Coronary artery (tissue), 2 donors: ENCODE data around the gene HYLS1.
A peak's percentile ranks its signal among the peaks of the same experiment; 100 is the strongest.
"Not testable (repeated sequence)": the region's sequence is repeated elsewhere in the genome, so short reads cannot be mapped to it uniquely, and the experiment has no call there.

Source experiments
- DNase-seq: peaks from one replicate; pipeline ENCODE4 v3.0.0-alpha.2; 2017; ENCODE audit warnings: low spot score
- H3K27ac ChIP-seq, 2 donors: fragments of 200-600 bp; sonication (generic); one replicate each; pipeline ENCODE4 v1.5.1; 2016 to 2019
- H3K4me3 ChIP-seq: fragments of 200-600 bp; sonication (generic); 2 replicates; pipeline ENCODE4 v1.5.1; 2016; ENCODE audit warnings: mild to moderate bottlenecking, moderate library complexity
- CTCF ChIP-seq: fragments of 200-600 bp; sonication (generic); IDR thresholded peaks from one replicate; pipeline ENCODE4 v1.5.1; 2019; ENCODE audit warnings: antibody characterized with exemption

HYLS1 gene

GRCh38 chr11:125887373-125888324 is at the start of gene HYLS1:
Gene HYLS1, plus strand, starts transcription at chr11:125887668. Its CDS starts 11,701 bp downstream, at chr11:125899369.
- H3K4me3 ChIP-seq: peak within 1 kb of the TSS; percentile 78
- peak; percentile 17 for TF ChIP-seq CTCF
- peak; percentile 97 for DNase-seq
- peak within 1 kb of the TSS; percentile 90 for H3K27ac ChIP-seq

- DNase-seq: no peak
These were observed 45.0 kb upstream of the HYLS1 start for GRCh38 chr11:125842321-125842948.

GRCh38 chr11:125846188-125846587 is 41.3 kb upstream of the HYLS1 start:
- no peak for TF ChIP-seq CTCF
- Histone ChIP-seq H3K27ac (no peak overlapping the region), H3K4me3 (no peak overlapping the region)
- DNase-seq: no peak

More at GRCh38 chr11:125842321-125842948, 45.0 kb upstream of the HYLS1 start:
- Histone ChIP-seq H3K4me3 (no peak overlapping the region), H3K27ac (no peak overlapping the region)
- no peak for TF ChIP-seq CTCF

- not testable (repeated sequence) for DNase-seq, H3K27ac ChIP-seq, H3K4me3 ChIP-seq
These were observed 29.8 kb upstream of the HYLS1 start for GRCh38 chr11:125857670-125858069.

DNA sequence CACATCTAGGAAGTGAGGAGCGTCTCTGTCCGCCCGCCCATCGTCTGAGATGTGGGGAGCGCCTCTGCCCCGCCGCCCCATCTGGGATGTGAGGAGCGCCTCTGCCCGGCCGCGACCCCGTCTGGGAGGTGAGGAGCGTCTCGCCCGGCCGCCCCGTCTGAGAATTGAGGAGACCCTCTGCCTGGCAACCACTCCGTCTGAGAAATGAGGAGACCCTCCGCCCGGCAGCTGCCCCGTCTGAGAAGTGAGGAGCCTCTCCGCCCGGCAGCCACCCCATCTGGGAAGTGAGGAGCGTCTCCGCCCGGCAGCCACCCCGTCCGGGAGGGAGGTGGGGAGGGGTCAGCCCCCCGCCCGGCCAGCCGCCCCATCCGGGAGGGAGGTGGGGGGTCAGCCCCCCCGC is 24.7 kb upstream of the HYLS1 start:
- H3K27ac ChIP-seq, H3K4me3 ChIP-seq, DNase-seq: not testable (repeated sequence)

GRCh38 chr11:125865354-125865753 is 22.1 kb upstream of the HYLS1 start:
- H3K27ac ChIP-seq, H3K4me3 ChIP-seq, DNase-seq: not testable (repeated sequence)

DNA sequence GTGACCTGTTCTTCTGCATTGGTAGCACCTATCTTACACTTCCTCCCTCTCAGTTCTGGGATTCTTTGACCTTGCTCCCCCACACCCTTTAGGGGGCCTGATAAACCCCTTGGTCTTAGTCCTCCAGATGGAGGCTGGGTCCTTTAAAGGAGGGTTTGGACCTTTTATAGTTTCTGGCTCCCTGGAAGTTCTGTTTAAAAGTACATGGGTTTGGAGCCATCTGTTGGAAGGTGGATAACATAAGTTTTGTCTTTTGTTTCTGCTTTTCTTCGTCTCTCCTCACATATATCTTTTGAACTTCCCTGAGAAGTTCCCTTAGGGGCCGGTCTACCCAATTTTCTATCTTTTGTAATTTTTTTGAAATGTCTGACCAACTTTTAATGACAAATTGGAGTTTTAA is 17.9 kb upstream of the HYLS1 start:
- DNase-seq: no peak
- no peak overlapping the region for H3K27ac ChIP-seq
- TF ChIP-seq CTCF: no peak
- H3K4me3 ChIP-seq: no peak overlapping the region

GRCh38 chr11:125871391-125872137 is 15.9 kb upstream of the HYLS1 start:
- DNase-seq: no peak

More at GRCh38 chr11:125871391-125872137, 15.9 kb upstream of the HYLS1 start:
- no peak overlapping the region for H3K4me3 ChIP-seq
- peak; percentile 30 for TF ChIP-seq CTCF
- no peak overlapping the region for H3K27ac ChIP-seq
